ENCODE data around the gene CPNE2. TPM values are rescaled to one million over a fixed set of nuclear protein-coding genes. Genes with fewer than 3 reads are reported as not detected.

Gene CPNE2
- total RNA-seq, 1 donor from 2014 or later, result 3.4 TPM

GRCh38 chr16:57100445-57100844, 8.1 kb downstream of the CPNE2 start:
- DNase-seq, result no peak
- TF ChIP-seq CTCF (IDR thresholded peaks at IDR 0.05; ENCODE audit: partially characterized antibody, unreplicated experiment), result no peak
- Mint-ChIP-seq H3K36me3 (ENCODE audit: unreplicated experiment) (no peaks in the 10 kb centered on the region), H3K27ac (ENCODE audit: unreplicated experiment) (no peak overlapping the region), H3K27me3 (ENCODE audit: unreplicated experiment) (peaks cover 7% of the 10 kb centered on the region), H3K9me3 (ENCODE audit: unreplicated experiment) (peaks cover 4% of the 10 kb centered on the region), H3K4me1 (ENCODE audit: low read depth, unreplicated experiment) (no peaks in the 10 kb centered on the region), H3K4me3 (ENCODE audit: unreplicated experiment) (no peak overlapping the region)

- H3K9me3 Mint-ChIP-seq (ENCODE audit: unreplicated experiment), result peaks cover 4% of the 10 kb centered on the region
- no peak for TF ChIP-seq CTCF (IDR thresholded peaks at IDR 0.05; ENCODE audit: partially characterized antibody, unreplicated experiment)
- no peak for DNase-seq
- H3K4me1 Mint-ChIP-seq (ENCODE audit: low read depth, unreplicated experiment), result no peaks in the 10 kb centered on the region
- H3K4me3 Mint-ChIP-seq (ENCODE audit: unreplicated experiment), result no peak overlapping the region
- H3K27ac Mint-ChIP-seq (ENCODE audit: unreplicated experiment), result no peak overlapping the region
- no peaks in the 10 kb centered on the region for H3K36me3 Mint-ChIP-seq (ENCODE audit: unreplicated experiment)
- H3K27me3 Mint-ChIP-seq (ENCODE audit: unreplicated experiment), result peaks cover 7% of the 10 kb centered on the region
Measured at GRCh38 chr16:57102888-57103851, 10.8 kb downstream of the CPNE2 start.

- H3K4me1 Mint-ChIP-seq (ENCODE audit: low read depth, unreplicated experiment), result no peaks in the 10 kb centered on the region
- H3K27ac Mint-ChIP-seq (ENCODE audit: unreplicated experiment), result no peak overlapping the region
- H3K27me3 Mint-ChIP-seq (ENCODE audit: unreplicated experiment), result peaks cover 3% of the 10 kb centered on the region
- H3K36me3 Mint-ChIP-seq (ENCODE audit: unreplicated experiment), result no peaks in the 10 kb centered on the region
- H3K9me3 Mint-ChIP-seq (ENCODE audit: unreplicated experiment), result peaks cover 2% of the 10 kb centered on the region
- H3K4me3 Mint-ChIP-seq (ENCODE audit: unreplicated experiment), result no peak overlapping the region
- TF ChIP-seq CTCF (IDR thresholded peaks at IDR 0.05; ENCODE audit: partially characterized antibody, unreplicated experiment), result no peak
- DNase-seq, result no peak
Measured at GRCh38 chr16:57104706-57105105, 12.3 kb downstream of the CPNE2 start.

GRCh38 chr16:57105184-57105583, 12.8 kb downstream of the CPNE2 start:
- TF ChIP-seq CTCF (IDR thresholded peaks at IDR 0.05; ENCODE audit: partially characterized antibody, unreplicated experiment), result no peak
- no peaks in the 10 kb centered on the region for H3K36me3 Mint-ChIP-seq (ENCODE audit: unreplicated experiment)
- no peaks in the 10 kb centered on the region for H3K9me3 Mint-ChIP-seq (ENCODE audit: unreplicated experiment)
- no peak overlapping the region for H3K27ac Mint-ChIP-seq (ENCODE audit: unreplicated experiment)
- no peak overlapping the region for H3K4me3 Mint-ChIP-seq (ENCODE audit: unreplicated experiment)
- no peaks in the 10 kb centered on the region for H3K4me1 Mint-ChIP-seq (ENCODE audit: low read depth, unreplicated experiment)
- no peak for DNase-seq
- H3K27me3 Mint-ChIP-seq (ENCODE audit: unreplicated experiment), result peaks cover under 1% of the 10 kb centered on the region

GRCh38 chr16:57106767-57107166, 14.4 kb downstream of the CPNE2 start:
- H3K4me1 Mint-ChIP-seq (ENCODE audit: low read depth, unreplicated experiment), result no peaks in the 10 kb centered on the region
- no peaks in the 10 kb centered on the region for H3K36me3 Mint-ChIP-seq (ENCODE audit: unreplicated experiment)
- no peaks in the 10 kb centered on the region for H3K27me3 Mint-ChIP-seq (ENCODE audit: unreplicated experiment)
- no peak overlapping the region for H3K27ac Mint-ChIP-seq (ENCODE audit: unreplicated experiment)
- H3K9me3 Mint-ChIP-seq (ENCODE audit: unreplicated experiment), result no peaks in the 10 kb centered on the region
- TF ChIP-seq CTCF (IDR thresholded peaks at IDR 0.05; ENCODE audit: partially characterized antibody, unreplicated experiment), result no peak
- DNase-seq, result no peak
- H3K4me3 Mint-ChIP-seq (ENCODE audit: unreplicated experiment), result no peak overlapping the region
